Panc1 (cell line): ENCODE data around the gene GSG1.

ENCODE experiments used
- POLR2AphosphoS5 ChIP-seq: IDR thresholded peaks from 2 replicates; pipeline ENCODE4 v1.6.1; 2012; ENCODE audit warnings: mild to moderate bottlenecking, low read depth, low read length, moderate library complexity
- TF ChIP-seq, protein P1 (sequence below): fragments of 450-650 bp; IDR thresholded peaks from 2 replicates; pipeline ENCODE4 v1.5.1; 2017; ENCODE audit warnings: mild to moderate bottlenecking

DNA sequence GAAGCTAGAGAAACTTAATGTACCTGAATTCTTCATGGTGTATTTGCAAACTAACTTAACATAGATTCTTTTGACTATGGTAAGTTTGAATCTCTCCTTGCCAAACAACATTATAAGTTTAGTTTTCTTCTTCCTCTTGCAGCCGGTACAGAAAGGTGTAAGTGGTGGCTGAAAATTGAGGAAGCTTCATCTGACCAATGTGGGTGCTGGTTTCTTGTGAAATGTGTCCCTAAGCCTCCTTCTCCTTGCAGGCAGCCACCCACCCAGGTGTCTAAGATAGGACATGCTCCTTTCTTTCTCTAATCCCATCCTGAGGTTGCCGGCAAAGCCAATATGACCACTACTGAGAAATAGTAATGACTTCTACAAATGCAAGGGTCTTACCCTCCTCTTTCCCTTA, 20.6 kb downstream of the GSG1 start:
- TF ChIP-seq, protein P1, sequence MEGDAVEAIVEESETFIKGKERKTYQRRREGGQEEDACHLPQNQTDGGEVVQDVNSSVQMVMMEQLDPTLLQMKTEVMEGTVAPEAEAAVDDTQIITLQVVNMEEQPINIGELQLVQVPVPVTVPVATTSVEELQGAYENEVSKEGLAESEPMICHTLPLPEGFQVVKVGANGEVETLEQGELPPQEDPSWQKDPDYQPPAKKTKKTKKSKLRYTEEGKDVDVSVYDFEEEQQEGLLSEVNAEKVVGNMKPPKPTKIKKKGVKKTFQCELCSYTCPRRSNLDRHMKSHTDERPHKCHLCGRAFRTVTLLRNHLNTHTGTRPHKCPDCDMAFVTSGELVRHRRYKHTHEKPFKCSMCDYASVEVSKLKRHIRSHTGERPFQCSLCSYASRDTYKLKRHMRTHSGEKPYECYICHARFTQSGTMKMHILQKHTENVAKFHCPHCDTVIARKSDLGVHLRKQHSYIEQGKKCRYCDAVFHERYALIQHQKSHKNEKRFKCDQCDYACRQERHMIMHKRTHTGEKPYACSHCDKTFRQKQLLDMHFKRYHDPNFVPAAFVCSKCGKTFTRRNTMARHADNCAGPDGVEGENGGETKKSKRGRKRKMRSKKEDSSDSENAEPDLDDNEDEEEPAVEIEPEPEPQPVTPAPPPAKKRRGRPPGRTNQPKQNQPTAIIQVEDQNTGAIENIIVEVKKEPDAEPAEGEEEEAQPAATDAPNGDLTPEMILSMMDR, result no peak
- no peak for TF ChIP-seq POLR2AphosphoS5
